ENCODE results near the gene RGL2.
"Not testable (repeated sequence)": the region's sequence is repeated elsewhere in the genome, so short reads cannot be mapped to it uniquely, and the experiment has no call there.

The RGL2 gene

GRCh38 chr6:33273129-33273923, 25.4 kb downstream of the RGL2 start:
- no peak for DNase-seq

GRCh38 chr6:33272275-33273128, 26.2 kb downstream of the RGL2 start:
- no peak for DNase-seq

- DNase-seq, result peak; percentile 90 to 98
These were observed 27.1 kb downstream of the RGL2 start, which contains the start of the genes RPS18 and VPS52 for GRCh38 chr6:33271468-33272274. TSS of gene RPS18 (plus strand) at chr6:33272075. CDS start at chr6:33272120, 45 bp downstream. TSS of gene VPS52 (minus strand) at chr6:33271876. CDS start at chr6:33271675, 201 bp downstream.

- DNase-seq, result peak in 1 of 2 experiments; percentile 62
These were observed 27.6 kb downstream of the RGL2 start for GRCh38 chr6:33271117-33271467.

- no peak for DNase-seq
These were observed 34.7 kb downstream of the RGL2 start for GRCh38 chr6:33264015-33264414.

GRCh38 chr6:33262490-33262889, 36.3 kb downstream of the RGL2 start:
- DNase-seq, result not testable (repeated sequence)

- no peak for DNase-seq
These were observed 39.7 kb downstream of the RGL2 start for GRCh38 chr6:33259032-33259431.

- no peak for DNase-seq
These were observed 44.2 kb downstream of the RGL2 start for GRCh38 chr6:33254591-33254990.

GRCh38 chr6:33252759-33253158, 46.0 kb downstream of the RGL2 start:
- DNase-seq, result no peak

GRCh38 chr6:33251395-33252012, 47.2 kb downstream of the RGL2 start:
- no peak for DNase-seq

- no peak for DNase-seq
These were observed 48.0 kb downstream of the RGL2 start for GRCh38 chr6:33250731-33251130.

GRCh38 chr6:33249732-33250630, 48.8 kb downstream of the RGL2 start:
- DNase-seq, result no peak

- DNase-seq, result peak; percentile 98 to 99
These were observed 49.6 kb downstream of the RGL2 start for GRCh38 chr6:33248932-33249731.

- peak in 1 of 2 experiments; percentile 65 for DNase-seq
These were observed 50.2 kb downstream of the RGL2 start for GRCh38 chr6:33248643-33248931.

- DNase-seq, result peak; percentile 49 to 79
These were observed 50.6 kb downstream of the RGL2 start for GRCh38 chr6:33247977-33248642.

- DNase-seq, result no peak
These were observed 55.3 kb downstream of the RGL2 start for GRCh38 chr6:33243476-33243875.

GRCh38 chr6:33241968-33242367, 56.8 kb downstream of the RGL2 start:
- no peak for DNase-seq

Data from SW 1271 (cell line).